ENCODE data around the gene FTL.
"Not testable (repeated sequence)": the region's sequence is repeated elsewhere in the genome, so short reads cannot be mapped to it uniquely, and the experiment has no call there.

Gene FTL

GRCh38 chr19:48926909-48927308, 38.2 kb upstream of the FTL start:
- WGBS, 2 experiments (ENCODE audit: insufficient coverage in 2 of 2) = 92 to 93% methylated on average over 9 to 10 of the region's 10 CpGs
- Histone ChIP-seq H3K4me3 (ENCODE audit: extremely low read depth, insufficient read depth, low read length, poor library complexity, severe bottlenecking) (no peak overlapping the region), H3K4me1 (ENCODE audit: control insufficient read depth, insufficient read depth, low read length, poor library complexity, severe bottlenecking) (peaks cover 9% of the 10 kb centered on the region), H3K36me3 (ENCODE audit: control insufficient read depth, insufficient read depth, low read length) (peaks cover 7% of the 10 kb centered on the region), H3K27ac (ENCODE audit: low read depth, low read length, severe bottlenecking) (no peak overlapping the region), H3K9me3 (ENCODE audit: control insufficient read depth, low read length) (no peaks in the 10 kb centered on the region)

- H3K9me3 ChIP-seq (ENCODE audit: control insufficient read depth, low read length); H3K4me3 ChIP-seq (ENCODE audit: extremely low read depth, insufficient read depth, low read length, poor library complexity, severe bottlenecking); H3K4me1 ChIP-seq (ENCODE audit: control insufficient read depth, insufficient read depth, low read length, poor library complexity, severe bottlenecking); H3K27ac ChIP-seq (ENCODE audit: low read depth, low read length, severe bottlenecking); H3K36me3 ChIP-seq (ENCODE audit: control insufficient read depth, insufficient read depth, low read length): not testable (repeated sequence)
- WGBS, 2 experiments (ENCODE audit: insufficient coverage in 2 of 2) = 86 to 94% methylated on average over 10 to 15 of the region's 17 CpGs
Observed at GRCh38 chr19:48927692-48928091, 37.4 kb upstream of the FTL start.

DNA sequence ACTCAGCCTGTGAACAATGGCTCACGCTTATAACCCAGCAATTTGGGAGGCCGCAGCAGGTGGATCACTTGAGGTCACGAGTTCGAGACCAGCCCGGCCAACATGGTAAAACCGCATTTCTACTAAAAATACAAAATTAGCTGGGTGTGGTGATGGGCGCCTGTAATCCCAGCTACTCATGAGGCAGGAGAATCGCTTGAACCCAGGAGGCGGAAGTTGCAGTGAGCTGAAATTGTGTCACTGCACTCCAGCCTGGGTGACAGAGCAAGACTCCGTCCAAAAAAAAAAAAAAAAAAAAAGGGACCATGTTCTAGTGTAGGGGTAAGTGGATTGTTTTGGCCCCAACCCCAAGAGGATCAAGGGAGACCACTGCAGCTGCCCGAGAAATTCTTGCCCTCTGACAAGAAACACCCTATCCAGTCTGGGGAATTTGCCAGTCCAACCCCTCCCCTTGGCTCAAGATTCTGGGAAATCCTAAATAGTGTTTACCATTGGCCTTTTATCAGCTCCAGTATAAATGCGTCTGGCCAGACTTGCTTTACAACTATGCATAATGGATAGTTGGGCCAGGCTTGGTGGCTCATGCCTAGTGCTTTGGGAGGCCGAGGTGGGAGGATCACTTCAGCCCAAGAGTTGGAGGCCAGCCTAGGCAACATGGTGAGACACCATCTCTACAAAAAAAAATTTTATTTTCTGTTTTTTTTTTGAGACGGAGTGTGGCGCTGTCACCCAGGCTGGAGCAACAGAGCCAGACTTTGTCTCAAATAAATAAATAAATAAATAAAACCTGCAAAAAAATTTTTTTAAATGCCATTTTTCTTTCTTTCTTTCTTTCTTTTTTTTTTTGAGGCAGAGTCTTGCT, 36.7 kb upstream of the FTL start:
- Histone ChIP-seq H3K4me1 (ENCODE audit: control insufficient read depth, insufficient read depth, low read length, poor library complexity, severe bottlenecking) (peaks cover 9% of the 10 kb centered on the region), H3K27ac (ENCODE audit: low read depth, low read length, severe bottlenecking) (no peak overlapping the region), H3K36me3 (ENCODE audit: control insufficient read depth, insufficient read depth, low read length) (peaks cover 1% of the 10 kb centered on the region), H3K9me3 (ENCODE audit: control insufficient read depth, low read length) (no peaks in the 10 kb centered on the region), H3K4me3 (ENCODE audit: extremely low read depth, insufficient read depth, low read length, poor library complexity, severe bottlenecking) (no peak overlapping the region)
- 83% methylated on average over 10 to 12 of the region's 15 CpGs for WGBS, 2 experiments (ENCODE audit: insufficient coverage in 2 of 2)

DNA sequence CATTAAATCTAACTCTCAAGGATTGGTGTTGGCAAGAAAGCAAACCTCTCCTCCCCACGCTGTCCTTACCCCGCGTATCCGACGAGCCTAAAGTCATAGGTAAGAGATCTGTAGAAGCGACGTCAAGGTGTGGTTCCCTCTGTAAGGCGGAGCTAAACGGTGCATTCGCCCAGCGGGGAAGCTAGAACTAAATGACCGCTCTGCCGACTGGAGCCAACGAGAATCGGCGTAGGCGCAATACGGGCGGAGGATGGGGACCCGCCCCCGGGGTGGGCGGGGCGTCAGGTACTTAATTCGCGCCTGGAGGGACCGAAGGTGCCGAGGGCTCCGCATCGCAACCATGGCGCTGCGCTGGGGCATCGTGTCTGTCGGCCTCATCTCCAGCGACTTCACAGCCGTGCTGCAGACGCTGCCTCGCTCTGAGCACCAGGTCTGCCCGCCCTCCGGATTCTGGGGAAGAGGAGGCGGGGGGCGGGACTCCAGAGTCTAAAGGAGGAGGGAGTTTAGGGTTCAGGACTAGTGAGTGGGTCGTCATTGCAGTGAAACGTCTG, 31.7 kb upstream of the FTL start, which contains the start of gene DHDH:
Gene DHDH (plus strand): TSS at position 318 of the 551 bp plus-strand sequence. CDS start 23 bp downstream, at position 341.
- H3K36me3 ChIP-seq (ENCODE audit: control insufficient read depth, insufficient read depth, low read length) = no peaks in the 10 kb centered on the region
- H3K27ac ChIP-seq (ENCODE audit: low read depth, low read length, severe bottlenecking) = no peak within 1 kb of the TSS
- H3K9me3 ChIP-seq (ENCODE audit: control insufficient read depth, low read length) = no peaks in the 10 kb centered on the region
- WGBS, 2 experiments (ENCODE audit: insufficient coverage in 2 of 2) = 1% methylated on average over 32 to 39 of the region's 43 CpGs
- H3K4me1 ChIP-seq (ENCODE audit: control insufficient read depth, insufficient read depth, low read length, poor library complexity, severe bottlenecking) = no peaks in the 10 kb centered on the region
- peak within 1 kb of the TSS; percentile 43 for H3K4me3 ChIP-seq (ENCODE audit: extremely low read depth, insufficient read depth, low read length, poor library complexity, severe bottlenecking)

- Histone ChIP-seq H3K4me3 (ENCODE audit: extremely low read depth, insufficient read depth, low read length, poor library complexity, severe bottlenecking) (no peak overlapping the region), H3K27ac (ENCODE audit: low read depth, low read length, severe bottlenecking) (no peak overlapping the region), H3K4me1 (ENCODE audit: control insufficient read depth, insufficient read depth, low read length, poor library complexity, severe bottlenecking) (no peaks in the 10 kb centered on the region), H3K9me3 (ENCODE audit: control insufficient read depth, low read length) (no peaks in the 10 kb centered on the region), H3K36me3 (ENCODE audit: control insufficient read depth, insufficient read depth, low read length) (no peaks in the 10 kb centered on the region)
- 77 to 80% methylated on average over 6 to 18 of the region's 19 CpGs for WGBS, 2 experiments (ENCODE audit: insufficient coverage in 2 of 2)
Observed at GRCh38 chr19:48934837-48935236, 30.3 kb upstream of the FTL start.

DNA sequence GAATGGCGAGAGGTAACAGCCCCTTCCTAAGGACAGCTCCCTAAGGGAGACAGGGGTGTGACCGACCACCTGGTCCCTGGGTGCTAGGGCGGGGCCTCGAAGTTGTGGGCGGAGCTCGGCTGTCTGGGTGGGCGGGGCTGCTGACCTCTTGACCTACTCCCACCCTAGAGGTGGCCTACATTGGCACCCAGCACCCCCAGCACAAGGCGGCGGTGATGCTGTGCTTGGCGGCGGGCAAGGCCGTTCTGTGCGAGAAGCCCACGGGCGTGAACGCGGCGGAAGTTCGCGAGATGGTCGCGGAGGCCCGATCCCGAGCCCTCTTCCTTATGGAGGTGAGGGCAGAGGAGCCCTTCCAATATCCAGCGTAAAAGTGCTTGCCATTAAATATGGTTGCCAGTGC, 29.2 kb upstream of the FTL start:
- Histone ChIP-seq H3K27ac (ENCODE audit: low read depth, low read length, severe bottlenecking) (no peak overlapping the region), H3K9me3 (ENCODE audit: control insufficient read depth, low read length) (no peaks in the 10 kb centered on the region), H3K4me1 (ENCODE audit: control insufficient read depth, insufficient read depth, low read length, poor library complexity, severe bottlenecking) (no peaks in the 10 kb centered on the region), H3K36me3 (ENCODE audit: control insufficient read depth, insufficient read depth, low read length) (no peaks in the 10 kb centered on the region), H3K4me3 (ENCODE audit: extremely low read depth, insufficient read depth, low read length, poor library complexity, severe bottlenecking) (no peak overlapping the region)
- WGBS, 2 experiments (ENCODE audit: insufficient coverage in 2 of 2) = 98% methylated on average over 19 to 23 of the region's 25 CpGs

DNA sequence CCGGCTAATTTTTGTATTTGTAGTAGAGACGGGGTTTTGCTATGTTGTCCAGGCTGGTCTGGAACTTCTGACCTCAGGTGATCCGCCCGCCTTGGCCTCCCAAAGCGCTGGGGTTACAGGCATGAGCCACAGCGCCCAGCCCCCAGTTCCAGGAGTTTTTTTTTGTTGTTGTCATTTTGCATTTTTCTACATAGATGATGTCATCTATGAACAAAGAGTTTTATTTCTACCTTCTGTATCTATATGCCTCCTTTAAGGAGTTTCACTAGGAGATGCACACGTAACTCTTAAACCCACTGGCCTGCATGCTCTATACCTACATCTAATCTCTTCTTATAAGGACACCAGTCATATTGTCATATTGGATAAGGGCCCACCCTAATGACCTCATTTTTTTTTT, 26.9 kb upstream of the FTL start:
- 93 to 100% methylated on average over 4 to 6 of the region's 7 CpGs for WGBS, 2 experiments (ENCODE audit: insufficient coverage in 2 of 2)
- Histone ChIP-seq H3K36me3 (ENCODE audit: control insufficient read depth, insufficient read depth, low read length) (no peaks in the 10 kb centered on the region), H3K4me1 (ENCODE audit: control insufficient read depth, insufficient read depth, low read length, poor library complexity, severe bottlenecking) (no peaks in the 10 kb centered on the region), H3K4me3 (ENCODE audit: extremely low read depth, insufficient read depth, low read length, poor library complexity, severe bottlenecking) (no peak overlapping the region), H3K9me3 (ENCODE audit: control insufficient read depth, low read length) (no peaks in the 10 kb centered on the region), H3K27ac (ENCODE audit: low read depth, low read length, severe bottlenecking) (no peak overlapping the region)

DNA sequence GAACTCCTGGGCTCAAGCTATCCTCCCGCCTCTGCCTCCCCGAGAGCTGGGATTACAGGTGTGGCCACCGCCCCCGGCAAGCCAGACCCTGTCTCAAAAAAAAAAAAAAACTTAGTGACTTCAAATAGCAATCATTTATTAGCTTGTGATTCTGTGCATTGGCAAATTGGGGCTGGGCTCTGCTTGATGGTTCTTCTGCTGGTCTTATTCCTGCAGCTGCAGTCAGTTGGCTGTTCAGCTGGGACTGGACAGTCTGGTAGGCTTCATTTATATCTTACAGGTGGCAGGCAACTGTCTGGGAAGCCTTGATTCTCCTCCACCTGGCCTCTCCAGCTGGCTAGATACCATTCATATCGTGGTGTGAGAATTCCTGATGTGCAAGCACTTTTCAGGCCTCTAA, 24.2 kb upstream of the FTL start:
- WGBS, 2 experiments (ENCODE audit: insufficient coverage in 2 of 2) = 78% methylated on average over 3 of the region's 5 CpGs; no CpG with 5 or more reads in 1 of the 2 experiments
- H3K4me1 ChIP-seq (ENCODE audit: control insufficient read depth, insufficient read depth, low read length, poor library complexity, severe bottlenecking) = no peaks in the 10 kb centered on the region
- no peaks in the 10 kb centered on the region for H3K9me3 ChIP-seq (ENCODE audit: control insufficient read depth, low read length)
- no peaks in the 10 kb centered on the region for H3K36me3 ChIP-seq (ENCODE audit: control insufficient read depth, insufficient read depth, low read length)
- H3K27ac ChIP-seq (ENCODE audit: low read depth, low read length, severe bottlenecking) = no peak overlapping the region
- H3K4me3 ChIP-seq (ENCODE audit: extremely low read depth, insufficient read depth, low read length, poor library complexity, severe bottlenecking) = no peak overlapping the region

- Histone ChIP-seq H3K4me1 (ENCODE audit: control insufficient read depth, insufficient read depth, low read length, poor library complexity, severe bottlenecking) (no peaks in the 10 kb centered on the region), H3K9me3 (ENCODE audit: control insufficient read depth, low read length) (peaks cover 9% of the 10 kb centered on the region), H3K36me3 (ENCODE audit: control insufficient read depth, insufficient read depth, low read length) (no peaks in the 10 kb centered on the region), H3K4me3 (ENCODE audit: extremely low read depth, insufficient read depth, low read length, poor library complexity, severe bottlenecking) (no peak overlapping the region), H3K27ac (ENCODE audit: low read depth, low read length, severe bottlenecking) (no peak overlapping the region)
- WGBS, 2 experiments (ENCODE audit: insufficient coverage in 2 of 2) = 76 to 93% methylated on average over 3 to 5 of the region's 6 CpGs
Observed at GRCh38 chr19:48943081-48943480, 22.0 kb upstream of the FTL start.

DNA sequence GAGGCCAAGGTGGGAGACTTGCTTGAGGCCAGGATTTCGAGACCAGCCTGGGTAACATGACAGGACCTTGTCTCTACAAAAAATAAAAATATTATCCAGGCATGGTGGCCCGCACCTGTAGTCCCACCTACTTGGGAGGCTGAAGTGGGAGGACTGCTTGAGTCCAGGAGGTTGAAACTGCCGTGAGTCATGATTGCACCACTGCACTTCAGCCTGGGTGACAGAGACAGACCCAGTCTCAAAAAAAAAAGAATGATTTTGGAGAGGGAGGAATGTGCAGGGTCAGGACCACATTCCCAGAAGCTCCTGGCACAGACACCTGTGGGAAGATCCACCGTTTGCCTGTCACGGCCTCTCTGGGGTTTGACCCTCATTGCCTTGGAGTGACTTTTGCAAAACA, 19.7 kb upstream of the FTL start:
- H3K4me1 ChIP-seq (ENCODE audit: control insufficient read depth, insufficient read depth, low read length, poor library complexity, severe bottlenecking) = no peaks in the 10 kb centered on the region
- H3K36me3 ChIP-seq (ENCODE audit: control insufficient read depth, insufficient read depth, low read length) = no peaks in the 10 kb centered on the region
- H3K9me3 ChIP-seq (ENCODE audit: control insufficient read depth, low read length) = peaks cover 9% of the 10 kb centered on the region
- 97 to 100% methylated on average over 3 to 4 of the region's 5 CpGs for WGBS, 2 experiments (ENCODE audit: insufficient coverage in 2 of 2)
- no peak overlapping the region for H3K27ac ChIP-seq (ENCODE audit: low read depth, low read length, severe bottlenecking)
- H3K4me3 ChIP-seq (ENCODE audit: extremely low read depth, insufficient read depth, low read length, poor library complexity, severe bottlenecking) = no peak overlapping the region

DNA sequence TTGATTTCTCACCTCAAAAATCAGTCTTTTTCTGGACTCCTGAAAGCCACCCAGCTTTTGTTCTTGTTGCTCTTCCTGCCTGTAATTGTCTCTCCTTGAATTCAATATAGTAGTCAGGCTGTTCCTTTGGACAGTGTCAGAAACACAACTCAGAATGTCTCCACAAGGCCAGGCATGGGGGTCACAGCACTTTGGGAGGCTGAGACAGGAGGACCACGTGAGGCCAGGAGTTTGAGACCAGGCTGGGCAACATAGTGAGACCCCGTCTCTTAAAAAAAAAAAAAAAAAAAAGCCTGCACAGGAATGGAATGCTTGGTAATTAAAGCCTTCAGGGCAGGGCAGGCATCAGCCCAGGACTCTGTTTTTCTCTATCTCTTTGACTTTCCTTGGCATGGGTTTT, 19.3 kb upstream of the FTL start:
- Histone ChIP-seq H3K27ac (ENCODE audit: low read depth, low read length, severe bottlenecking) (no peak overlapping the region), H3K36me3 (ENCODE audit: control insufficient read depth, insufficient read depth, low read length) (no peaks in the 10 kb centered on the region), H3K4me3 (ENCODE audit: extremely low read depth, insufficient read depth, low read length, poor library complexity, severe bottlenecking) (no peak overlapping the region), H3K4me1 (ENCODE audit: control insufficient read depth, insufficient read depth, low read length, poor library complexity, severe bottlenecking) (no peaks in the 10 kb centered on the region), H3K9me3 (ENCODE audit: control insufficient read depth, low read length) (peaks cover 9% of the 10 kb centered on the region)
- 87 to 91% methylated on average over 1 to 2 of the region's 2 CpGs for WGBS, 2 experiments (ENCODE audit: insufficient coverage in 2 of 2)

All from mesodermal cell (in vitro differentiated cells).